NCI-H1694 (cell line): Measurements from ENCODE around the gene KRT32.
"Not testable (repeated sequence)": the region's sequence is repeated elsewhere in the genome, so short reads cannot be mapped to it uniquely, and the experiment has no call there.

Source experiments
- DNase-seq: peaks from one replicate; lab custom pipeline; 2025; lab: John Stamatoyannopoulos, UW

Gene KRT32

GRCh38 chr17:41428591-41429291 lies 38.4 kb downstream of the KRT32 start:
- no peak for DNase-seq

GRCh38 chr17:41424111-41424635 lies 43.0 kb downstream of the KRT32 start, which contains the start of gene KRT37:
TSS of gene KRT37 (minus strand) at chr17:41424585. CDS start at chr17:41424523, 62 bp downstream.
- DNase-seq = no peak

GRCh38 chr17:41422586-41422985 lies 44.6 kb downstream of the KRT32 start:
- DNase-seq = not testable (repeated sequence)

GRCh38 chr17:41421617-41422016 lies 45.6 kb downstream of the KRT32 start:
- DNase-seq = no peak

GRCh38 chr17:41421116-41421515 lies 46.1 kb downstream of the KRT32 start:
- DNase-seq = no peak

- no peak for DNase-seq
These were observed 47.1 kb downstream of the KRT32 start for GRCh38 chr17:41420134-41420533.

- DNase-seq = no peak
These were observed 47.5 kb downstream of the KRT32 start for GRCh38 chr17:41419716-41420115.

GRCh38 chr17:41418116-41418860 lies 48.9 kb downstream of the KRT32 start:
- no peak for DNase-seq

GRCh38 chr17:41417576-41418015 lies 49.6 kb downstream of the KRT32 start:
- no peak for DNase-seq

- no peak for DNase-seq
These were observed 50.1 kb downstream of the KRT32 start for GRCh38 chr17:41417127-41417526.

- DNase-seq = no peak
These were observed 50.7 kb downstream of the KRT32 start for GRCh38 chr17:41416479-41416878.

GRCh38 chr17:41415833-41416335 lies 51.3 kb downstream of the KRT32 start:
- DNase-seq = no peak

GRCh38 chr17:41415411-41415810 lies 51.8 kb downstream of the KRT32 start:
- DNase-seq = no peak

GRCh38 chr17:41413982-41414381 lies 53.2 kb downstream of the KRT32 start:
- no peak for DNase-seq

- no peak for DNase-seq
These were observed 53.7 kb downstream of the KRT32 start for GRCh38 chr17:41413353-41413957.

GRCh38 chr17:41411072-41411840 lies 55.9 kb downstream of the KRT32 start:
- no peak for DNase-seq
